Measurements from ENCODE around the gene PTPRA.
"Not testable (repeated sequence)": the region's sequence is repeated elsewhere in the genome, so short reads cannot be mapped to it uniquely, and the experiment has no call there.

The PTPRA gene

DNA sequence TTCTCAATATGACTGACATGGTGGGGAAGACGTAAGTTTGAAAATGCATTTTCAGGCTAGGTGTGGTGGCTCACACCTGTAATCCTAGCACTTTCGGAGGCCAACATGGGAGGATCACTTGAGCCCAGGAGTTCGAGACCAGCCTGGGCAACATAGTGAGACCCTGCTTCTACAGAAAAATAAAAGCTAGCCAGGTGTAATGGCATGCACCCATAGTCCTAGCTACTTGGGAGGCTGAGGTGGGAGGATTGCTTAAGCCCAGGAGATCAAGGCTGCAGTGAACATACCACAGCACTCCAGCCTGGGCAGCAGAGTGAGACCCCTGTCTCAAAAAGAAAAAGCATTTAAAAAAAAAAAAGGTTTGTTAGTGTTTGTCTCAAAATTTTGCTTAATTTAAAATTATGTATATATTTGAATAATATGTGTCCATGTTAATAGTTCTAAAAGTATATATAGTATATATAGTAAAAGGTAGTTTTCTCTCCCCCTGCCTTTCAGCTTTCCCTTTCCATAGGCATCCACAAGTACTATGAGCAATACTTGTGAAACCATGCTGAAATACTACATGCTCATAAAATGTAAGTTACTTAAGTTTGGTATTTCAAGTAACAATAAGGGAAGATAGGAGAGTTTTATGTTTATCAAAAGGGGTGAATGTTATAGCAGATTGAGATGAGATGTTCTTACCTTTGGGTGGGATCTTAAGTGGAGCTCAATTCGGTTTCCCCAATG is 15.1 kb downstream of the PTPRA start:
- no peak for DNase-seq (ENCODE audit: low read depth in 2 of 2)

DNA sequence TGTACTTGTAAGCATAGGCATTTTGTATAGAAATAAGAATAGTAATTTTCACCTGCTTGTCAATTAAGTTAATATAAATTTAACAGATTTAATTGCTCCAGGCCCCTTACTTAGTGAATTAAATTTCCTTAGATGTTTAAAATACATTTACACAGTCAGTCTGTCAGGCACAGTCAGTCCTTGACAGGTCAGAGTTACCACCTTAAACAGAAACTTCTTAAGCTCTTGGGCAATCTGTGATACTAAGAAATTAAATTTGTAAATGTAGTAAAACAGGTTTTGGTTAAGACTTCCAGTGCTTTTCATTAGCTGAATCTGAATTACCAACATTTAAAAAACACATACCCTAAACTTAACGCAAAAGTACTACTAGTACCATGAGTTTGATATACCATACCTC is 15.9 kb downstream of the PTPRA start:
- DNase-seq (ENCODE audit: low read depth in 2 of 2): no peak

DNA sequence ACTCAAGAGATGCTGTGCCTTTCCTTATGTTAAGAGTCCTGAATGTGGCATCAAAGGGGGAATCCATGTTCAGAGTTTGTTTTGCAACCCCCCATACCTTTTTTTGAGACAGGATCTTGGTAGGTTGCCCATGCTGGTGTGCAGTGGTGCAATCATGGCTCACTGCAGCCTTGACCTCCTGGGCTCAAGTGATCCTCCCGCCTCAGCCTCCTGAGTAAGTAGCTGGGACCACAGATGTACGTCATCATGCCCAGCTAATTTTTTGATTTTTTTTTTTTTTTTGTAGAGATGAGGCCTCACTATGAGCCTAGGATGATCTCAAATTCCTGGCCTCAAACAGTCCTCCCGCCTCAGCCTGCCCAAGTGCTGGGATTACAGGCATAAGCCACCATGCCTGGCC is 16.5 kb downstream of the PTPRA start:
- no peak for DNase-seq (ENCODE audit: low read depth in 2 of 2)

DNA sequence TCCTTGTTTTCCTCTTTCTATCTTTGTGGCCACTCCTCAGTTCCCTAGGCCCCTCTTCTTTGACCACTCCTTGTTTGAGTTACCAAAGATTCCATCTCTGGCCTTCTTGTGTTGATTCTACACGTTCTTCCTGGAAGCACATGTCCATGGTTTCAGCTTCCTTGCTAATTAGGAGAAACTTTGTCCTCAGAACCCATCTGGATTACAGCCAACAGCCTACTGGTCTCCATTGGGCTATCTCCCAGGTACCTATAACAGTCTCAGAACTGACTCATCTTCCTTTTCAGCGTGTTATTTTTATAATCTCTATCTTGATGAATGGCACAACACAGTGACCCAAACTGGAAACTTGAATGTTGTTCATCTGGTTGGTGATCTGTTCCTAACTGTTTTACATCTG is 17.5 kb downstream of the PTPRA start:
- DNase-seq (ENCODE audit: low read depth in 2 of 2): no peak

DNA sequence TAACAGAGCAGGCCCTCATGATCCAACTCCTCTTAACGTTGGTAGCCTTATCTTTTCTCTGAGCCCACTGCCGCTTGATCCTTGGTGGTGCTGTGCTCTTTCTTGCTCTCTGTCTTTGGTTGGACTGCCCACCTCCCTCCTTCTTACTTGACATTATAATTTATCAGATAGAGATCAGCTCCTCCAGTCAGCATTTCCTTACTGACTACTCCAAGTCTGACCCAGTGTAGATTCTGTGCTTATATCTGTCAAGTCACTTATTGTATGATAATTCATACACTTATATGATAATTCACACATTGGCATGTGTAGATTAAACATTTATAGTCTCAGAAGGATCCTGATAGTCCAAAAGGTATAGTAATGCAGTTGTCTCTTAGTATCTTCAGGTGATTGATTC is 18.1 kb downstream of the PTPRA start:
- DNase-seq (ENCODE audit: low read depth in 2 of 2): no peak

DNA sequence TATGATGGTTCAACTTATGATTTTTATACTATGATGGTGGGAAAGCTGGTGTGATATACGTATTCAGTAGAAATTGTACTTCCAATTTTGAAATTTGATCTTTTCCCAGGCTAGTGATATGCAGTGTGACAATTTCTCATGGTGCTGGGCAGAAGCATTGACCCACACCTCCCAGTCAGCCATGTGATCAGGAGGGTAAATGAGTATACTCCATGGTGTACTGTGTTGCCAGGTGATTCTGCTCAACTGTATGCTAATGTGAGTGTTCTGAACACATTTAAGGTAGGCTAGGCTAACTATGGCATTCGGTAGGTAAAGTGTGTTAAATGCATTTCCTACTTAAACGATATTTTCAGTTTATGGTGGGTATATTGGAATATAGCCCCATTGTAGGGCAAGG is 19.1 kb downstream of the PTPRA start:
- DNase-seq (ENCODE audit: low read depth in 2 of 2): no peak

GRCh38 chr20:2894221-2894620 is 20.9 kb downstream of the PTPRA start:
- no peak for DNase-seq (ENCODE audit: low read depth in 2 of 2)

- DNase-seq (ENCODE audit: low read depth in 2 of 2): not testable (repeated sequence)
These were observed 21.9 kb downstream of the PTPRA start for GRCh38 chr20:2895154-2895553.

- no peak for DNase-seq (ENCODE audit: low read depth in 2 of 2)
These were observed 26.0 kb downstream of the PTPRA start for GRCh38 chr20:2899243-2899642.

DNA sequence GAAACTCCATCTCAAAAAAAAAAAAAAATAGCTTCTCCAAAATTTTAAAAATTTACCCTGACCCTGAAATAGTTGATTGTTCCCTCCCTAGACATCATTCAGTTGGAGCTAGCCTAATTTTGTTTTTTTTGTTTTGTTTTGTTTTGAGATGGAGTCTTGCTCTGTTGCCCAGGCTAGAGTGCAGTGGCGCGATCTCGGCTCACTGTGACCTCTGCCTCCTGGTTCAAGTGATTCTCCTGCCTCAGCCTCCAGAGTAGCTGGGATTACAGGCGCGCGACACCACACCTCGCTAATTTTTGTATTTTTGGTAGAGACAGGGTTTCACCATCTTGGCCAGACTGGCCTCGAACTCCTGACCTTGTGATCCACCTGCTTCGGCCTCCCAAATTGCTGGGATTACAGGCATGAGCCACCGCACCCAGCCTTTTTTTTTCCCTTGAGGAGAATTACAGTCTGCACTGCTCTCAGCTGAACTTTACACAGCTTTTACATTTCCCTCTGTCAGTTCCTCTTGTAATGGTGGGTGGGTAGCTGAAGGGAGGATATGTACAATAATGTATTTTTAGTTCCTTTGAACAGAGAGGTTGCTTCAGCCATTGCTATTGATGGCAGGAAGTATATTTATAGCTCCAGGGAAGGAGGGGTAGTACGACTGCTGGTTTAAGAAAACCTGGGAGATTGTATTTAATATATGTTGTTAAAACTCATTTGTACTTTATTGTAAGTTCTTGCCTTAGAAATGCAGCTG is 27.7 kb downstream of the PTPRA start:
- DNase-seq (ENCODE audit: low read depth in 2 of 2): no peak

- no peak for DNase-seq (ENCODE audit: low read depth in 2 of 2)
These were observed 29.0 kb downstream of the PTPRA start for GRCh38 chr20:2902291-2902690.

DNA sequence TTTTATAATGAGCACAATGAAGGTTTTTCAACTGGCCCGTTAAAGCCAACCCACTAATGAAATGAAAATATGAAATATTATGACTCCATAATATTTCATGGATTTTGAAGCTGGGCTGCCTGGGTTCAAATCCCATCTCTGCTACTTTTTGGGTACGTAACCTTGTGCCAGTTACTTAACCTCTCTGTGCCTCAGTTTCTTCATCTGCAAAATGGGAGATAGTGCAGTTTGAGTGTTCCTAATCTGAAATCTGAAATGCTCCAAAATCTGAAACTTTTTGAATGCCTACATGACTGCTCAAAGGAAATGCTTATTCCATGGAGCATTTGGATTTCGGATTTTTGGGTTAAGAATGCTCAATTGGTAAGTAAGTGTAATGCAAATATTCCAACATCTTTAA is 29.5 kb downstream of the PTPRA start:
- no peak for DNase-seq (ENCODE audit: low read depth in 2 of 2)

DNA sequence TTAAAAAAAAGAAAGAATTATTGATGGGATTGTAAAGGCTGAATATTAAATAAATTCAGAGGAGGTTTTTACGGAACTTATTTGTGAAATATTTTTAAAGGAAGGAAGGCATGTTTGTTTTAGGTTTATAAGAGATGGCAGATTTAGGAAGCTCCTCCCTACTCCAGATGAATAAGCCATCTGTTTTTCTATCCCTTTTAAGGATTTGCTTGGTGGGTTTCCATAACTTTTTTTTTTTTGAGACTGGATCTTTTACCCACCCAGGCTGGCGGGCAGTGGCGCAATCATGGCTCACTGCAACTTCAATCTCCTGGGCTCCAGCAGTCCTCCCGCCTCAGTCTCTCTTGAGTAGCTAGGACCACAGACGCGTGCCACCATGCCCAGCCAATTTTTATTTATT is 30.4 kb downstream of the PTPRA start:
- no peak for DNase-seq (ENCODE audit: low read depth in 2 of 2)

DNA sequence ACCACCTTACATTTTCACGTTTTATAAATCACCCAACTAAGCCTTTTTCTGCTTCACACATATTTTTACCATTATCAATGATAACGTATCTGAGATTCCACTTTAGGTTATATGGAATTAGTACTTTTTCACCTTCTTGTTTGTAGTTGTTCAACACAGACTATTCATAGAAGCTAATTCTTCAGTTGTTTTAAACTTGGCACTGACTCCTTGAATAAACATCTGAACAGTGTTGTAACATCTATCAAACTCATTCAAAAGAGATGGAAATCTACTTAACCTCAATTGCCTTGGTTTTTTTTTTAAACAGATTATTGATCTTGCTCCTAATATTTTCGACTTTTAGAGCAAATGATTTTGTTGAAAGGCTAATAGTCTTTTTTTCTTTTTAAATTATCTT is 34.2 kb downstream of the PTPRA start:
- DNase-seq (ENCODE audit: low read depth in 2 of 2): no peak

- DNase-seq (ENCODE audit: low read depth in 2 of 2): no peak
These were observed 36.7 kb downstream of the PTPRA start for GRCh38 chr20:2909953-2910352.

DNA sequence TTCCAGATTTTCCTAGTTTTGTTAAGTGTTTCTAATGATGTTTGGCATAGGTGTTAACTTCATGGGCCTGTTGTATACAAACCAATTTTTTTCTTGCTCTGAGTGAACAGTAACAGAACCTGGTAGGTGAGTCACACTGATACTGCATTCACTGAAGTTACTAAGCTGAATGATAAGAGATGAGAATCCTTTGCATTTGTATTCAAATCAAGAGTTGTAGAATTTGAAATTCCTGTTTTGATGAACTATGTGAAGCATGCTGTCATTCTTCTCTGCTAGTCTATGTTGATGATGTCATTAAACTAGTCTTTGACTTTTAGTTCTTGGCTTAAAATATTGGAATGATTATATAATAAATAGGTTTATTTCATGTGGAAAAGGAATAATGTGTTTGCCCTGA is 37.9 kb downstream of the PTPRA start:
- no peak for DNase-seq (ENCODE audit: low read depth in 2 of 2)

DNA sequence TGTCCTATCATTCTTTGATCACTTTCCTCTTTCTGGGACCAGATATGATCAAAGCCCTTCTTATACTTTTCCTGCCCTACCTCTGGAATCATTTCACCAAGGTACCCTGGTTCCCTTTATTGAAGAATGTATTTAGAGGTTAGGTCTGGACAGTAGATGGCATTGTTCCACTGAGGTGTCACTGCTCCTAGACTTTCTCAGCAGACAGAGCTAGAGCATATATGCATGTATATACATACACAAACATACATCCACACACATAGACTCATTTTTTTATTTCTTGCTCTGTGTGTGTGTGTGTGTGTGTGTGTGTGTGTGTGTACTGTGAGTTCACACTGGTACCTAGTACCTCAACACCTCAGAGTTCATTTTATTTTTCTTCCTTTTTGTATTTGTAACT is 40.9 kb downstream of the PTPRA start:
- DNase-seq (ENCODE audit: low read depth in 2 of 2): no peak

GRCh38 chr20:2917266-2917665 is 44.0 kb downstream of the PTPRA start:
- no peak for DNase-seq (ENCODE audit: low read depth in 2 of 2)

DNA sequence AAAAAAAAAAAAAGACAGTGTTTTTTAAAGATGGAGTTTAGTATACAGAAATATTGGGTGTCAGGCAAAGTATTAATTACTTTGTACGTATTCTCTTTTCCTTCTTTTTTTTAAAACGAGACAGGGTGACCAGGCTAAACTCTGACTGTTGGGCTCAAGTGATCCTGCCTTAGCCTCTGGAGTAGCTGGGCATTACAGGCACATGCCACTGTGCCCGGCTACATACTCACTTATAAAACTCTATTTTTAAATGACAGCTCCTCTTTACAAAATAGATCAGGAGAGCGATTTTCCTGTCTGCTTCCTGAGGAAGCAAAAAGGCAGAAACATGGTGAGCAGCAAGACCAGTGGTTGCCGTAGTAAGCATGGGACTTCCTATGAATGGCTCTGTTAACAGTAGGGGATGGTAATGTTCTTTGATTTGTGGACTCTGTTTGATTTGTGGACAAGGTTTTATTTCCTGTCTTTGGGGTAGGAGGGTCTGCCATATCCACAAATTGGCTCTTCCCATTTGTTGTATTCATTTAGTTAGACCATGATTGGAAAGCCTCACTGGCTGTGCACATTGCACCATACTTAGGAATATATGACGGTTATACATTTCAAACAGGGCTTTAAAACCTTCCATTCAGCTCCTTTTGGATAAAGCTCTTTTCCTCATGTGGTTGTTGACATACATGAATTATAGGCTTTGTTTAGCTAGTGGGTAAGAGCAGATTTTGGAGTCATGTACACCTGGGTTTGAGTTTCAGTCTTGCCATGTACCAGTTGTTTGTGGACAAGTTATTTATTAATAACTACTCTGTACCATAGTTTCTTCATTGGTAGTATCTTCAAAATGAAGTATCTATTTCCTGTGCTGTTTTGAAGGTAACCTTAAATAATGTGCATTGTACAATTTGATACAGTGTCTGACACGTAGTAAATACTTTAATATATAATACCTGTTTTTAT is 45.1 kb downstream of the PTPRA start:
- no peak for DNase-seq (ENCODE audit: low read depth in 2 of 2)

- DNase-seq (ENCODE audit: low read depth in 2 of 2): no peak
These were observed 46.4 kb downstream of the PTPRA start for GRCh38 chr20:2919518-2920245.

- no peak for DNase-seq (ENCODE audit: low read depth in 2 of 2)
These were observed 47.2 kb downstream of the PTPRA start for GRCh38 chr20:2920473-2920872.

DNA sequence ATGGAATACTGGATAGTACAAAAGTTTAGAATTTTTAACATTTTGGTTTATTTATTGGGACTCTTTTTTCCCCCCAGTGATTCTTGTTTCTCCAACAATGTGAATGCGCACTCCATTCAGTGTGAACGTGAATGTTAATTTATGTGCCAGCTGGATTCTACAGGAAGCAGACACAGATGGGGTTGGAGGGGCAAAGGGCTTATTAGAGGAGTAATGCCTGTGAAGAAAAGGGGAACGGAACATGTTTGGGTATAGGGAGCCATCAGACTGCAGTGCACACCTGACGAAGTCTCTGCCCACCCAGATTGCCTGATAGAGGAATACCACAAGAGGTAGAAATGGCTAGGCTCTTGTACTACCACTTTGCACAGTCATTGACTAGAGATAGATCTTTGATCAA is 48.2 kb downstream of the PTPRA start:
- no peak for DNase-seq (ENCODE audit: low read depth in 2 of 2)
